Effector CD4-positive, alpha-beta T cell (primary cell): ENCODE data around the gene CAPN13.
"Not testable (repeated sequence)": the region's sequence is repeated elsewhere in the genome, so short reads cannot be mapped to it uniquely, and the experiment has no call there.

Experiments used
- DNase-seq: peaks from one replicate; pipeline ENCODE4 v3.0.0-alpha.2; 2020

CAPN13 gene

DNA sequence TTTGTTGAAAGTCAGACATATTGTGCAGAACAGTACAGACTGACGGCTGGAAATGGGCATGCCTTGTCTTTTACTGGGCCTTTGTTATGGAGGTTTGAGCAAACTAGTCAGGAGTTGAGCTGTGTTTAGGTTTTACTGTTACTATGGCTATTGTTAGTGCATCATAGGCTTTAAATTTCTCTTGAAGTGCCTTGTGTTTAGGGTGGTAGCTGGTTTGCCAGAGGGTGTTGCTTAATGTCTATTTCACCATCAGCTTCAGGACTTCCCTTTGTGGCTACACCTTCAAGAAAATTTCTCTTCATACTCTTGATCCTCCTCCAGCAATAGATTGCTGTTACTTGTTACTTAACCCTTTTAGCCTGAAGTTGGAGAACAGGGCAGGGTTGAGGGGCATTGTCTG is 104.6 kb downstream of the CAPN13 start:
- DNase-seq = no peak

DNA sequence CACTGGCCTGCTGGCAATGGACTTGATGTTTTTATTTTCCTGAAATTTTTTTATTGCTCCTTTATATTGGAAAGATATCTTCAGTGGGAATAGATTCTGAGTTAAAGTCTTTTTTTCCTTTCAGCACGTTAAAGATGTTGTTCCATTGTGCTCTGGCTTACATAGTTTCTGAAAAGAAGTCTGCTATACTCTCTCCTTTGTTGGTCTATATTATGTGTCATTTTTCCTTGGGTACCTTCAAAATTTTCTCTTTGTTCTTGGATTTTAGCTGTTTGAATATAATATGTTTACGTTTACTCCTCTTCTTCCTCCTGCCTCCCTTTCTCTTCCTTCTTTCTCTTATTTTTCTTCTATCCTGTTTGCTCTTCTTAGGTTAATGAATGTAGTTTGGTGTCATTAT is 105.5 kb downstream of the CAPN13 start:
- no peak for DNase-seq

DNA sequence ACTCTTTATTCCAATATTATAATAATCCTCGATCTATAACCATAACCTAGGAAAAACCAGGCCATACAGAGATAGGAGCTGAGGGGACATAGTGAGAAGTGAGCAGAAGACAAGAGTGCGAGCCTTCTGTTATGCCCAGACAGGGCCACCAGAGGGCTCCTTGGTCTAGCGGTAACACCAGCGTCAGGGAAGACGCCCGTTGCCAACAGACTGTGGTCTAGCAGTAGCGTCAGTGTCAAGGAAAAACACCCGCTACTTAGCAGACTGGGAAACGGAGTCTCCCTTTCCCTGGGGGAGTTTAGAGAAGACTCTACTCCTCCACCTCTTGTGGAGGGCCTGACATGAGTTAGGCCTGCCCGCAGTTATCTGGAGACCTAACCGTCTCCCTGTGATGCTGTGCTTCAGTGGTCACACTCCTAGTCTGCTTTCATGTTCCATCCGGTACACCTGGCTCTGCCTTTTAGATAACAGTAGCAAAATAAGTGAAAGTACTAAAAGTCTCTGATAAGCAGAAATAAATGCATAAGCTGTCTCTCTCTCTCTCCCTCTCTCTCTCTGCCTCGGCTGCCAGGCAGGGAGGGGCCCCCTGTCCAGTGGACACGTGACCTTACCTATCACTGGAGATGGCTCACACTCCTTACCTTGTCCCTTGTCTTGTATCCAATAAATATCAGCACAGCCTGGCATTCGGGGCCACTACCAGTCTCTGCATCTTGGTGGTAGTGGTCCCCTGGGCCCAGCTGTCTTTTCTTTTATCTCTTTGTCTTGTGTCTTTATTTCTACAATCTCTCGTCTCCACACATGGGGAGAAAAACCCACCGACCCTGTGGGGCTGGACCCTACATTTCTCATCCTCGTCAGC is 109.8 kb downstream of the CAPN13 start:
- DNase-seq = not testable (repeated sequence)

DNA sequence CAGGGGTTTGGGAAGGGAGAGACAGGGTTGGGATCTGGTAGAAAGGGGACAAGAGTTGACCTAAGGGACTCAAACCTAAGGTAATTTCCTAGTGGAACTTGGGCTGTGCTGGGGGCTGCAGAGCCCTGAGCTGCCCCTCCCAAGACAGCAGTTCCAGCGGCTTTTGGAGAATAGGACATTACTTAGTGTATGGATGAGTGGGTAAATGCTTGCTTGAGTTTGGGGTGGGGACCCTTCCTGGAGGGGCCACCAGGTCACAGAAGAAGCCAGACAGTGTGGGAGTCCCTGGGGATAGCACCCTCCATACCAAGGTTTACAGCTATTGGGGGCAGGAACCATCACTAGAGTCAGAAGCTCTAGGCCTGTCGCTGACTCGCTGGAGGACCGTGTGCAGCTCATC is 111.5 kb downstream of the CAPN13 start:
- no peak for DNase-seq

DNA sequence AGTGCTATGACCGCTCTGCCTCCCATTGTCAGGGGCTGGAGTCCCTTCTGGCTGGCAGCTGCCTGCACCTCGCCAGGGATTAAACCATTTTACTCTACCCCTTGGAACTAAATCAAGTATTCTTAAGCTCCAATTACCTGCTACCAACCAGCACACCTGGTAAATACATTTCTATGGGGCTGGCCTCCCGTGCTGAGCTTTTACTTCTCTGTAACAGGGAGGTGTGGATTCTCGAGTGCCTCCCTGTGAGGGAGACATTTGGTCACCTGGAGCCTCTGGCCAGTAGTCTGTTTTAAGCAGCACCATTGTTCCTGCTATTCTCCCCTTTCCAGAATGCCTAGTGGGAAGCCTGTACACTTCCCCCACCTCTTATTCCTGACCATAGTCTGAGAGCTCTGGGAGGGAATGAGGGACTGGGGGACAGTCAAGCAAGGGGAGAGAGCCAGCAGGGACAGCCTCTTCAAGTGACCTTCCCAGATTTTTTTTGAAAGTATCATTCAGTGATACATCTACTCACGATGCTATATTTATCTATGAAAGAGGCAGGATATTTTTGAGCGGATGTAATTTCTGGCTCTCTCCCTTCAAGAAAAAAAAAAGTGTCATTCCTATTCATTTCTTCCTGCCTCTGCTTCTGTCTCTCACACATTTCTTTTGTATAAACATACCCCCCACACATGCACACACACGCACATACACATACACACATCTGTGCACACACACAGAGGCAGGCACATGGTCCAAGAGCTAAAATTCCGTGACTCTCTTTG is 112.8 kb downstream of the CAPN13 start:
- no peak for DNase-seq

DNA sequence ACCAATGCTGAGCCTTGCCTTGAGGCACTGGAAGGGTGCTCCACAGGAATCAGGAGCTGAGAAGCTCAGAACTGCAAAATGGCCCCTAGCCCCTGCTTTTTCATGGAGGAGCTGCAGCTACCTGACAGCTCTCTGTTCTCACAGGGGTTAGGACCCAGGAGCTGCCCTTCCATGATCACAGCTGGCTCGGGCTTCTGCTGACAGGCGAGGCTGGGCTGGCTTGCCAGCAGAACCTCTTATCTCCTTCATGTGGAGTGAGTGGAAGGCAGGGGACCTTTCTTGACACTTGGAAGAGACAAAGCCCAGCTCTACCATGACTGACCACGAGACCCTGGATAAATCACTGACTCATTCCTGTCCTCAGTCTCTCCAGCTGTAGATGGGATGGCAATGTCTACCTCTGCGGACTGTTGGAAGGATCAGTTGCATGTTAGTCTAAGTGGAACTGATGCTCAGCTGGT is 113.4 kb downstream of the CAPN13 start:
- DNase-seq = no peak

DNA sequence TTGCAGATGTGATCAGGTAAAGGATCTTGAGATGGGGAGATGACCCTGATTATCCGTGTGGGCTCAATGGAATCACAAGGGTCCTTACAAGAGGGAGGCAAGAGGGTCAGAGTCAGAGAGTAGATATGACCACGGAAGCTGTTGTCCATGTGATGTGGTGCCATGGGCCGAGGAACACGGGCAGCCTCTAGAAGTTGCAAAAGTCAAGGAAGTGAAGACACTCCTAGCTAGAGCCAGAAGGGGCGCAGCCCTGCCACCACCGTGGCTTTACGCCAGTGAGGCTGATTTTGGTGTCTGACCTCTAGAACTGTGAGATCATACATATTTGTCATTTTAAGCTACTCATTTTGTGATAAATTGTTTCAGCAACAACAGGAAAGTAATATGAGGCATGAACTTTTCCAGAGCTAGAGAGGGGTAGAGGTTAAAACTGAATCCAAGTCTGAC is 114.4 kb downstream of the CAPN13 start:
- no peak for DNase-seq

DNA sequence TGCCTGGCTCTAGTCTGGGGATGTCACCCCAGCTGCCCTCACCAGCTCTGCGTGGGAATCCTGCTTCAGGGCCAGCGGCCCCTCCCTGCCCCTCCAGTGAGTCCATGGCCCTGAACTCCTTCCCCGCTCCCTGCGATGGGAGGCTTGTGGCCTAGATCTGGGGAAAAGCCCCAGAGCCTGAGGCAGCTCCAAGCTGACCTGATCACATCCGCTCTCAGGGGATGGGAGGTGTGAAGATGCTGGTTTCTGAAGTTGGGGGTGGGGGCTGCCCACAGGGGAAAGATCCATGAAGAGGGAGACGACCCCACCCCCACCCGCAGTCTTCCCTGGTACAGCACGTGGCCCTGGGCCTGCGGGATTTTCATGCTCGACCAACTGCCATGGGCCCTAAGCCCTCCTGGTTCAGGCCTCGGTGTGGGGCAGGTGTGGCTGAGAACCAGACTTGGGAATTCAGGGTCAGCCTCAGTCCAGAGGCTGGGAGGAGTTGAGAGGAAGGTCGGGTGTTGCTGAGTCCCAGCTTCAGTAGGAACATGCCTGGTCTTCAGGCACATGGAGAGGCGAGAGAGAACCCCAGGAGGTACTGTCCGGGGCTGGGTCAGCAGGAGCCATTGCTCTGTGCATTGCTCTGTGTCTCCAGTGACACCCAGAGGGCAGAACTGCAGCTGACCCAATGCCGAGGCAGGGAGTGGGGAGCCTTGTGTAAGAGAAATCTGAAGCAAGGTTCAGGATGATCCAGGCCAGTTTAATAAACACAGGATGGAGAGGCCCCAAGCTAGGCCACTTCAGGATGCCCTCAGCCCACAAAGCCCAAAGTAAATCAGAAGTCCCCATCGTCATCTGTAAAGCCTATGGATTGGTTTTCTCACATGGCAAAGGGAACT is 115.1 kb downstream of the CAPN13 start:
- DNase-seq = no peak

DNA sequence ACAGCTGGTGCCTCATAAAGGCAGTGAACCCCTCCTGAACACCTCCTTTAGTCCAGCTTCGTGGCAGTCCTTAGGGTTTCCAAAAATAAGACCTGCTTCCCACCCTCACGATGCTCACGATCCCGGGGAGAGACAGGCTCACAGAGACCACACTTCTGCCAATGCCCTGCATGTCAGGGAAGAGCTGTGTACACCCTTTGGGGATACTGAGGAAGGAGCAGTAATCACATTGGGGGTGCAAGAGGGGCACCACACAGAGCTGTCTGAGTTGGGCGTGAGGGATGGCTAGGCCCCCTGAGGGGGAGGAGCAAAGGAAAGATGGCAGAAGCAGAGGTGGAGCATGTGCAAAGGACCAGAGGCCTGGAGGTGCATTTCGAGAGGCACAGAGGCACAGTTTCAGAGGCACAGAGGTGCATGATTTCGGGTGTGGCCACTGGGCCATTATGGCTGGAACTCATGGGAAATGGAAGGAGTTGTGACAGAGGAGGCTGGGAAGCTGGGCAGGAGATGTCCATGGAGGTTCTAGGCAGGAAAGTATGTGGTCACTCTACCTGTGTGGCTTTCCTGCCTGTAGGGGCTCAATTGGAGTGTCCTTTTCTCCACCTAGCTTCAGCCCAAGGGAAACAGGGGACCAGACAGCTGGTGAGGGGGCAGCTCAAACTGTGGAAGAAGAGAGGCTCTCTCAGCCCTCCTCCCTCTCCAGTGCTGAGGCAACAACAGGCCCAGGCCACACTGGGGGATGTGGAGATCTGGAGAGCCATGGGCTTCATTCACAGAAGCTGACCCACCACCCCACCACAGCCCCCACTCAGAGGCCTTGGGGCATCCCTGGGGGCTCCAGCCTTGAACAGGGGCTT is 115.9 kb downstream of the CAPN13 start:
- no peak for DNase-seq

DNA sequence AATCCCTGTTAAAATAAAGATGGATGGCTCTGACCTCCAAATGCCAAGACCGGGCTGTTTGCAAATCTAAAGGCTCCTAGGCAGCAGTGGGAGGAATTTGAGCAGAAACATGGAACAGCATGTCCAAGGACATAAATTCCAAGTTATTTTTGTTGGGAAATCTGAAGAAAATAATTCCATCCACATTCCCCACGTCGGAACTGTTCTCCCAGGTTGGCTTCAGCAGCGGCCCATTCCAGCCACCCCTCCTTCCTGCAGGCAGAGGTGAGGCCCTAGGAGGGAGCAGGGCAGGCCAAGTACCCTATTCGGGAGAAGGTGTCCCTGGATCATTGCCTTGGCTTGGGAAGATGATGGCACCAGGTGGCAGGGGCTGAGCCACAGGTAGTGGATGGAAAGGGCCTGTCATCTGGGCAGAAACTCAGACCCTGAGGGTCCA is 117.1 kb downstream of the CAPN13 start:
- no peak for DNase-seq

DNA sequence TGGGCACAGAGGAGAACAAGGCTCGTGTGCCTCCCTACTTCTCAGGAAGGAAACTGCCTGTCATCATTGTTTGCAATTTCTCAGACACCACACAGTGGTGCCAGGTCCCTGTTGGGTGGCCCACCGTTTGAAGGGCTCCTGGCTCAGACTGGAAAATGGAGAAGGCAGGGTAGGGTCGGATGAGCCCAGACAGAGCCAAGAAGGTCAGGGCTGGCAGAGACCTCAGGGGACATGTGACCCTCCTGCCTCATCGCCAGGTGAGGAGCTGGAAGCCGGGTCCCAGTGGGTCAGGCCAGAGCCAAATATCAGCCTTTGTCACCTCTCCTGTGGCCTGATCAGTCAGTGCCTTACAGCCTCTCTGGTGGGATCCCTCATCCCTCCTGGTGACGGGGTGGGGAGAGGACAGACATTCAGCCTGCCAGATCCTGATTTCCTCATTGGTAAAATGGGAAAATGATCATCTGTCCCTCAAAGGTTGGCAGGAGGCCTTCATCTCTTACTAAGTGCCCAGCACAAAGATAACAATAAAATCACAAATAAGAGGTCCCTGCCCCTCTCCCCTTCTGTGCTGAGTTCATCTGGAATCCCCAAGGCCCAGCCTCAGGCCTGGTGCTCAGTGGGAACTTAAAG is 117.6 kb downstream of the CAPN13 start:
- DNase-seq = no peak

DNA sequence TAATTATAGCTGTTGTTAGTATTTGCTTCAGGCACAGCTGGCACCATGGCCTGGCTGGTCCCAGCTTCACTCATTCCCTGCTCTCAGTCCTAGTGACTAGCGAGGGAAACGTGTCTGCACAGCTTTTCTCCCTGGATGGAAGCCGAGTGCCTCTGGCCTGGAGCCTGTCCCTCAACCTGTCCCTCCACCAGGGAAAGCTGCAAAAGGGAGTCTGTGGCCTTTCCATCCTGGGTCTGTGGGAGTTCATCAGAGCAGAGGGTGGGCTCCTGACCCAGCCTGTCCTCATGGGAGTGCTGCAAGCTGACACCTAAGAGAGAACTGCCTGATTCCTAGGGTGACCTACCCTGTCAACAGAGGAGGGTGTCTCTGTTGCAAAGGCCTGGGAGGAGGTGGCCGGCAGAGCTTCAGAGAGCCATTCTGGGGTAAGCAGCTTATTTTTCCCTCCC is 118.3 kb downstream of the CAPN13 start:
- DNase-seq = no peak

DNA sequence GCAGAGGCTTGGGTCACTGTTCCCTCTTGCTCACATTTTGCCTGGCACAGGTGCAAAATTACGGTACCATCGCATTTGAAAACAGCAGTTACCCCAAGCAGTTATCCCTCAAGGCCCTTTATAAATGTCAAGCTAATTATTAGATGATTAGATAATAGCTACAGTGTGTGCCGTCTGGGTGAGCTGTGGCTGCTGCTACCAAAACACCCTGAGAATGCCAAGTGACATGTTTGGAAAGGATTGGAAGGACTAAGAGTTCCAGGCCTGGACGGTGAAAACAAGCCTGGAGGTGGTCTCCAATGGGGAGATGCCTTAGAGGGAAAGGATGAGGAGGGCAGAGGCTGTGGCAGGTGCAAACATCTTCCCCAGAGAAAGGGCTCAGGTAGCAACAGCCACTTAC is 120.6 kb downstream of the CAPN13 start:
- no peak for DNase-seq

DNA sequence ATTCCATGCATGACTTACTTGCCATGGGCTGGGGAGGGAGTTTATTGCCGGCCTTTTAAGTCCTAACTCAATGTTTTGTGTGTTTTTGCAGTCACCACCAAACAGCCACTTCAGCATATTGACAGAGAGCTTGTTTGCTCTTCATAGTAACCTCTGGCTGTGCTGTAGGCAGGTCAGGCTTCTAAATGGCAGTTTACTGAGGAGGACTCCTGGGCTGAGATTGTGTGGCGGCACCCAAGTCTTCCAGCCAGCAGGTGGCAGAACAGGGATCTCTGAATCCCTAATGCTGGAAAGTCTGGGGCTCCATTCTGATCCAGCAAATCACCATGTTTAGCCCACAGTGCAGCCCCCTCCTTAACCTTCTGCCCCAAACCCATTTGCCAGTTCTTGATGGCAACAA is 121.2 kb downstream of the CAPN13 start:
- no peak for DNase-seq

DNA sequence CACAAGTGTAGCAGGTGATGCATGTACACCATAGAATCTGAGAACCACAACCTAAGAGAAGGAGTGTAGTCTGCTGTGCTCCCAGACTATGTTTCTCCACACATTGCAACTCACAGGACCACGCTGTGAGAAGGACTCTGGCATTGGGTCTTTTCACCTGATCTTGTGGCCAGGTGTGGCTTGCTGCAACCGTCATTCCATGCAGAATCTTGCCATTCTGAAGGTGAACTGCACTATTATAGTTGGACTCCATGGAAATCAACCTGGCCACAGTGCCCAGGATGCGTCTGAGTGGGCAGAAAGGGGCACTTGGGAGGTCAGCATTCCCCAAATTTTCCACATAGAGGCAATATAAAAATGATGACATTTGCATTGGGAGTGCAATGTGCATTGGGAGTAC is 122.2 kb downstream of the CAPN13 start:
- no peak for DNase-seq

DNA sequence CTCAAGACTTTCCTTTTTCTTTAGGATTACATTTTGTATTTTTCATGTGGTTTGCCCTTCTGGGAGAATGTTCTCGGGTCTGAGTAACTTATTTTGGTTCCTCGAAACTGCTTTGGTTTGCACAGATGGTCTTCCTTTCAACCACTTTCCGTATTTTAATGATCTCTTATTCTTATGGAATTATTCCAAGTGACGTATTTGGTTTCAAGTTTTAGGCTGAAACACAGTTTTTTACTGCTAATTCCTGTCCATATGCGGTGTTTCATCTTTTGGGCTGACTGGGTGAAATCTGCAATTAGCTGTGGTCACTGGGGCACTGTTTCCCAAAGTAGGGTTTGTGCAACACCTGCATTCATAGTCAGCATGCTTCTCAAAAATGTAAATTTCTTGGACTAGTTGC is 122.7 kb downstream of the CAPN13 start:
- no peak for DNase-seq

DNA sequence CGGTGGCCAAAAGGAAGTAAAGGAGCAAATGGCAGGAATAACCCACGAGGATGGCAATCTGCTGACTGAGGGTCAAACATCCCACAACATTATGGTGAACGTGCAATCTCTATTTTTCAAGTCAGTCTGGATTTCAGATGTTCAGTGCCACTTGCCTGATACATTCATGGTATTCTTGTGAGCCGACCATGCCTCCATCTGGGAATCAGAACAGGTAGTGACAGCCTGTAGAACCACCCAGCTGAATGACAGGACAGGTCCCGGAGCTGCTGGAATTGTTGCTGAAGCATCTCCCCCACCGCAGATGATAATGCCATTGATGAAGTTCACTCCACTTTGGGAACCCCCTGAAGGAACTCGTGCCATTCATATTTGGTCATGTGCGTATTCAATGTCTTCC is 123.2 kb downstream of the CAPN13 start:
- DNase-seq = no peak

DNA sequence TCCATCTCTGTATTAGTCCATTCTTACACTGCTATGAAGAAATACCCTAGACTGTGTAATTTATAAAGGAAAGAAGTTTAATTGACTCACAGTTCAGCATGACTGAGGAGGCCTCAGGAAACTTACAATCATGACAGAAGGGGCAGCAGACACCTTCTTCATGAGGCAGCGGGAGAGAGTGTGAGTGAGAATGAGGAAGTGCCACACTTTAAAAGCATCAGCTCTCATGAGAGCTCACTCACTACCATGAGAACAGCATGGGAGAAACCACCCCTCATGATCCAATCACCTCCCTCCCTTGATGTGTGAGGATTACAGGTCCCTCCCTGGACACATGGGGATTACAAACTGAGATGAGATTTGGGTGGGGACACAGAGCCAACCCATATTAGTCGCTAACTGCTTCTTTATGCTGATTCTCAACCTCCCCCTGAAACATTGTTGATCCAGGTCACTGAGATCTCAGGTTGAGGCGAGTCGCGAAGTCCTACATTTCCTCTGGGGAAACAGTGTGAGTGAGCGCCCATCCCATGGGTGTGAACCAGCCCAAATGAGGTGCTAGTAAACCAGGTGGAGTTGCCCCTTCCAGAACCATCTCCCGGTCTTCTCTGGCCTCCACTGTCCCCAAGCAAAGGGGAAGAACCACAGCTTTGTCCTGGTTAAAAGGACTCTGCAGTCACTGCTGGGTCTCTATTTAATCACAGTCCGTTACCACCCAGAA is 123.8 kb downstream of the CAPN13 start:
- DNase-seq = no peak

DNA sequence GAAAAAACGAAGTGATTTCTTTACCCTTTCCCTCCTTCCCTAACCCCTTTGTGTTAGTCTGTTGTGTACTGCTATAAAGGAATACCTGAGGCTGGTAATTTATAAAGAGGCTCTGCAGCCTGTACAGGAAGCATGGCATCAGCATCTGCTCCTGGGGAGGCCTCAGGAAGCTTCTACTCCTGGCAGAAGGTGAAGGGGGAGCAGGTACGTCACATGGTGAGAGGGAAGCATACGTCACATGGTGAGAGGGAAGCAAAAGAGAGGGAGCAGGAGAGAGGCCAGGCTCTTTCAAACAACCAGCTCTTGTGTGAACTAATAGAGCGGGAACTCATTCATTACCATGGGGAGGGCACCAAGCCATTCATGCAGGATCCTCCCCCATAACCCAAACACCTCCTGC is 126.2 kb downstream of the CAPN13 start:
- DNase-seq = no peak

DNA sequence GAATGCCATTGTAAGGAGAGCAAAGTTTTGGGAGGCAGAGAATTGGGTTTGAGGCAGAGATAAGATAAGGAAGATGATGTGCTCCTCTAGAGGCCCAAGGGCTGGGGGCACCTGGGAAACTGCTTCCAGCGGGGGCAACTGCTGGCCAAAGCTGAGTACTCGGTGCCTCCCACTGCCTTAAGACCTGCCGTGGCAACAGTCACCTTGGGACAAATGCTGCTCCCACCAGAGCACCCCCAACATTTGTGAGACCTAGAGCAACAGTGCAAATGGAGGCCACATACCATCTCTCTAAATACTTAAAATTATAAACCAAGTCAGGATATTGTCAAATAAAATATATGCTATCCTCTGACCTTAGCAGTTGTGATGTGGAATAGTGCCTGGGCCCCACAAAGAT is 127.1 kb downstream of the CAPN13 start:
- DNase-seq = no peak
